ENCODE data around the gene CDC25B.

DNA sequence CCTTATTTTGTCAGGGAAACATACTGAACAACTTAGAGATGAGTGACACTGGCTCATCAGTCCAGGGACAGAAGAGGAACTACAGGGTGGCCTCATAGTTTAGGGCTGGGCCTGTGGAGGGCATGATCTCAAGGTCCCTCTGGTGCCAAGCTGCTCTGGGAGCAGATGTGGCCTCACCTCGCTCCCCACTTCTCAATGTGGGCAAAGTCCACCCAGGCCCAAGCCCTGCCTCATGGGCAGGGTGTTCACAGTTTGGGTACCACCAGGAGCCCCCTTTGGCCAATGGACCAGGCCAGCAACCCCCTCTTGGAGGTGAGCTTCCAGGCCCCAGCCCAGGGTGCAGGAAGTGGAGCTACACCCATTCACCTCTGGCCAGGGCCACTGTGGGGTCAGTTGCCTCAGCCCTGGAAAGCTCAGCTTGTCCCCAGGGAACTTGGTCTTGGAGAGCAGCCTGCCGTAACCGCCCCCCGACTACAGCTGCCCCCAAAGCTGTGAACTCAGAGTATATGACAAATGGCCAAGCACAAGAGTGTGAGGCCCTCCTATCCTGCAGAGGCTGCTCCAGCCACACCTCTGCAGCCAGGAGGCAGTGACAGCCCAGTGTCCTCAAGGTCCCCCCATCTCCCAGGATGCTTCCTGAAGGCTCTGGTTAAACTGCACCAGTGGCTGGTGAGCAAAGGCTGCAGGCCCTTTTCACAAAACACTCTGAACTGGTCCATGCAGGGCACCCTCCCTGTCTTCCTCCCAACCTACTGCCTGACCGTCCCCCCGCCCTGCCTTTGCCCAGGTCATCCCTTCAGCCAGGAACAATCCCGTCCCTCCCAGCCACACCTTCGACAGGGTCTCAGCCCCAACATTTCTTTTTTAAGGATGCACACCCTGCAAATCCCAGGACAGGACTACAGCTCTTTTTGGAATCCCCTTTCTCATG lies 32.2 kb upstream of the CDC25B start:
- TF ChIP-seq, protein P1, sequence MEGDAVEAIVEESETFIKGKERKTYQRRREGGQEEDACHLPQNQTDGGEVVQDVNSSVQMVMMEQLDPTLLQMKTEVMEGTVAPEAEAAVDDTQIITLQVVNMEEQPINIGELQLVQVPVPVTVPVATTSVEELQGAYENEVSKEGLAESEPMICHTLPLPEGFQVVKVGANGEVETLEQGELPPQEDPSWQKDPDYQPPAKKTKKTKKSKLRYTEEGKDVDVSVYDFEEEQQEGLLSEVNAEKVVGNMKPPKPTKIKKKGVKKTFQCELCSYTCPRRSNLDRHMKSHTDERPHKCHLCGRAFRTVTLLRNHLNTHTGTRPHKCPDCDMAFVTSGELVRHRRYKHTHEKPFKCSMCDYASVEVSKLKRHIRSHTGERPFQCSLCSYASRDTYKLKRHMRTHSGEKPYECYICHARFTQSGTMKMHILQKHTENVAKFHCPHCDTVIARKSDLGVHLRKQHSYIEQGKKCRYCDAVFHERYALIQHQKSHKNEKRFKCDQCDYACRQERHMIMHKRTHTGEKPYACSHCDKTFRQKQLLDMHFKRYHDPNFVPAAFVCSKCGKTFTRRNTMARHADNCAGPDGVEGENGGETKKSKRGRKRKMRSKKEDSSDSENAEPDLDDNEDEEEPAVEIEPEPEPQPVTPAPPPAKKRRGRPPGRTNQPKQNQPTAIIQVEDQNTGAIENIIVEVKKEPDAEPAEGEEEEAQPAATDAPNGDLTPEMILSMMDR (conservative IDR thresholded peaks at IDR 0.05; ENCODE audit: low read length), result no peak
- TF ChIP-seq EZH2phosphoT487 (IDR thresholded peaks at IDR 0.05; ENCODE audit: borderline replicate concordance), result no peak
